ENCODE results near the gene KIRREL3.
A peak's percentile ranks its signal among the peaks of the same experiment; 100 is the strongest.
"Not testable (repeated sequence)": the region's sequence is repeated elsewhere in the genome, so short reads cannot be mapped to it uniquely, and the experiment has no call there.

Gene KIRREL3

GRCh38 chr11:126952533-126952932, 48.0 kb downstream of the KIRREL3 start:
- DNase-seq (ENCODE audit: low spot score): not testable (repeated sequence)

DNA sequence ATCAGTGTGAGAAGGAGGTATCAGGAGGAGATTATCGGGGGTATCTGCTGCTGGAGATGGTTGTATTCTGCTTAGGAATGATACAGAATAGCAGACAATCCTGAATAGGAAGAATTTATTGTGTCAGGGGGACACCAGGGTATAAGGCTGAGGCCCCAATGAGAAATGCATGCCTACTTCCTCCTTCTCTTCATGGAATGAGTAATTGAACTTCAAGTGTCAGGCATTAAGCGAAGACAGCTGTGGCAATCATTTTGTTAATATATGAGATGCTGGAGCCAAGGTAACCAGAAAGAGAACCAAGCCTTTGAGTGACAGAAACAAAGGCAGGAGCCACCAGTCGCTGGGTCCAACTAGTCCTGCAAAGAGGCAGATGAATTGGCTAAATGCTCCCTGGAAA, 49.1 kb downstream of the KIRREL3 start:
- no peak for DNase-seq (ENCODE audit: low spot score)

GRCh38 chr11:126949066-126949891, 51.3 kb downstream of the KIRREL3 start:
- no peak for DNase-seq (ENCODE audit: low spot score)

DNA sequence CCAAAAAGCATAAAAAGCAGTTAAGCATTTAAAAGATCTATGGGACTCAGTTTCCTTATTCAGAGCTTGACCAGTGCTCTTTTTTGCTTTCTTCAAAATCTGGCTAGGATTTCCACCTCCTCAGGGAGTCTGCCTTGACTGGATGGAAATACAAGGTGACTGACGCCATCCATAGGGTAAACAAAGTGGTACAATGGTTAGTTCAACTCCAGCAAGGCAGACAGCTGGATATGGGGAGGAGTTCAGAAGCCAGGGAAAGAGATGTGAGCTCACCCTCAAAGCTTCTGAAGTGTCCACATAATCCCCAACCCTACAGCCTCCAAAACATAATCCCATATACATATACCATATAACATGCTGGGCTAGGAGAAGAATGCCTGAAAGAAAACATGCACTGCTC, 52.0 kb downstream of the KIRREL3 start:
- no peak for DNase-seq (ENCODE audit: low spot score)

GRCh38 chr11:126945319-126945718, 55.3 kb downstream of the KIRREL3 start:
- DNase-seq (ENCODE audit: low spot score): no peak

DNA sequence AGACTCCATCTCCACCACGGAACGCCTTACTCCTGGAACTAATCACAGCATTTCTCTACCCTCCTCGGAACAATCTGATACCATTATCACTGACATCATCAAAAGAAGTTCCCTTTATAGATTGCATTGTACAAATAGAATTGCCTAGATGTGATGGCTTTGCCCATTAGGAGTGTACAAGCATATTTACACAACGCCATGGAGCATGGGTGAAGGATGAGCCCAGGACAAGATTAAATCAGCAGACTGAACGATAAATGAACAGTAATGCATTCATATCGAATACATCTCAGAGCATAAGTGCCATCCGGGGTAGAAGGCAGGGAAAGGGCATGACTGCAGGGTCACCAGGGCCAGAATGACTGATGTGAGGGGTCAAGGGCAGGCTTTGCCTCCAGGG, 57.3 kb downstream of the KIRREL3 start:
- no peak for DNase-seq (ENCODE audit: low spot score)

GRCh38 chr11:126942146-126942545, 58.4 kb downstream of the KIRREL3 start:
- no peak for DNase-seq (ENCODE audit: low spot score)

DNA sequence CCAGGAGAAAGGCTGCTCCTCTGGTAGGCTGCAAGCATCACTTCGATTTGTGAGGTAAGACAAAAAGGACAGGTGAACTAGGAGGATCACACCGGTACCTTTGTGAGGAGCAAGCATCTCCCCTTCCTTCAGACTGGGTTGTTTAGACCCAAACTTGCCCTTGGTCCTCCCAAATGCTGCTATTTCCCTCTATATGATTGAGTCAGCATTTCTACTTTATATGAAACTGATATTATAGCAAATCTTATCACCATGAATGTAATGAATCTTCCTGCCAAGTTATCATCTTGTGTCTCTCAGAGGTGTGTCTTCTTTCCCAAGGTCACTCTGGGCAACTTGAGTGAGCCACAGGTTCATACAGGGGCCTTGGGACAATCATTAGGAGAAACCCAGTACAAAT, 61.0 kb downstream of the KIRREL3 start:
- no peak for DNase-seq (ENCODE audit: low spot score)

- DNase-seq (ENCODE audit: low spot score): no peak
These were observed 61.9 kb downstream of the KIRREL3 start for GRCh38 chr11:126938718-126939117.

GRCh38 chr11:126930091-126930841, 70.3 kb downstream of the KIRREL3 start:
- DNase-seq (ENCODE audit: low spot score): no peak

GRCh38 chr11:126929179-126930061, 71.2 kb downstream of the KIRREL3 start:
- DNase-seq (ENCODE audit: low spot score): no peak

GRCh38 chr11:126927623-126928022, 72.9 kb downstream of the KIRREL3 start:
- DNase-seq (ENCODE audit: low spot score): no peak

GRCh38 chr11:126926376-126926791, 74.2 kb downstream of the KIRREL3 start:
- no peak for DNase-seq (ENCODE audit: low spot score)

GRCh38 chr11:126925321-126926093, 75.1 kb downstream of the KIRREL3 start:
- DNase-seq (ENCODE audit: low spot score): no peak

GRCh38 chr11:126924376-126925040, 76.1 kb downstream of the KIRREL3 start:
- no peak for DNase-seq (ENCODE audit: low spot score)

GRCh38 chr11:126920833-126921232, 79.7 kb downstream of the KIRREL3 start:
- DNase-seq (ENCODE audit: low spot score): no peak

DNA sequence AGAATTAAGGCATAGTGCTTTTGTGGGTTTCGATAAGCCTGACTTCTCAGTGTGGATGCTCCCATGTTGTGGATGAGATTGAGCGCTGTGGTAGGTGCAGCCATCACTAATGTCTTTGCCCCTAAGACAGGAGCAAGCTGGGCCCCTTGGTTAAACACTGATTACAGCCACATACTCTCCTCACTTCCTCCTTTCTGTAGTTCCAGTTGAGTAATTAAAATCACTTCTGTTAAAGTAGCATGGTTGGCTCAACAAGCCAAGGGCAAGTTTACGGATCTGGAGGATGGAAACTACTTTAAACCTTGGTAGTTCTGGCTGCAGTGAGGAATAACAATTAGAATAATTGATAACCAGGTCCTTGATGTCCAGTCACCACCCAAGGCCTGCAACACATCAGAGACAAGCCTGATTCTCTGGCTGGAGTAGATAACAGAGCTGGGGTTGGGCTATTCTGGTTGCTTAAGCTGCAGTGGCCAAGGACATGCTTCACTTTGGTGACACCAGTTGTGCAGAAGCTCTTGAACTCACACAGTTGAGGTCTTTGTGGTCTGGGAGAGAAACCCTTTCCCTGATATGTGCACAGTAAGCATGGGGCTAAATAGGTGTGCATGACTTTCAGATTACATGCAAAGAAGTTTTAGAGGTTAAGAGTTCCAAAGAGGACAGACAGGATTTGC, 81.3 kb downstream of the KIRREL3 start:
- DNase-seq (ENCODE audit: low spot score): no peak

GRCh38 chr11:126918556-126918955, 82.0 kb downstream of the KIRREL3 start:
- no peak for DNase-seq (ENCODE audit: low spot score)

GRCh38 chr11:126917531-126918204, 82.9 kb downstream of the KIRREL3 start:
- DNase-seq (ENCODE audit: low spot score): peak; percentile 70

- no peak for DNase-seq (ENCODE audit: low spot score)
These were observed 85.1 kb downstream of the KIRREL3 start for GRCh38 chr11:126915430-126915829.
